T-cell (primary cell): ENCODE results near the gene TEX10. TPM values are rescaled to one million over a fixed set of nuclear protein-coding genes. Genes with fewer than 3 reads are reported as not detected.

ENCODE experiments used
- ATAC-seq, 4 experiments: fragments of 200-7000 bp in 3 of 4; fragments of 150-1000 bp in 1 of 4; cut with Tn5 transposase; replicated peaks in 1 of 4; 1 replicate in 3 of 4; 2 replicates in 1 of 4; pipeline ENCODE4 v1.10.0; 2021; ENCODE audit warnings: moderate library complexity in 3 of 4, mild to moderate bottlenecking in 2 of 4, moderate number of reproducible peaks in 1 of 4
- CTCF ChIA-PET, 2 donors: fragments of 300-600 bp; sonication (Branson Sonifier 250); formaldehyde crosslinking; loops; one replicate each; lab custom pipeline; 2022; ENCODE audit warnings: antibody characterized with exemption in 2 of 2; lab: Charles Lee
- POLR2A ChIA-PET, 2 donors: fragments of 300-600 bp; sonication (Branson Sonifier 250); formaldehyde crosslinking; loops; one replicate each; lab custom pipeline; 2022; ENCODE audit warnings: antibody characterized with exemption in 2 of 2; lab: Charles Lee
- DNase-seq, 35 experiments: peaks; one replicate each; pipeline versions ENCODE4 v3.0.0 to v3.0.0-alpha.2; 2013 to 2023
- H3K27ac ChIP-seq: one replicate; pipeline ENCODE4 v1.5.1; 2013; ENCODE audit warnings: low read length
- H3K27me3 ChIP-seq, 2 experiments: replicated peaks in 1 of 2; 1 replicate in 1 of 2; 2 replicates in 1 of 2; pipeline versions ENCODE4 v1.6.1 to v1.7.0; 2013; ENCODE audit warnings: low read length in 1 of 2, mixed read lengths in 1 of 2; ENCODE audit not compliant: control insufficient read depth in 2 of 2, insufficient read depth in 2 of 2; ENCODE audit errors: extremely low read depth in 1 of 2
- H3K36me3 ChIP-seq, 2 donors: 1 replicate in 1 of 2; 2 replicates in 1 of 2; pipeline versions ENCODE4 v1.6.1 to v1.7.0; 2013; ENCODE audit warnings: low read length in 1 of 2; ENCODE audit not compliant: control insufficient read depth in 2 of 2, insufficient read depth in 1 of 2; ENCODE audit errors: extremely low read depth in 1 of 2
- H3K4me1 ChIP-seq, 2 experiments: 1 replicate in 1 of 2; 2 replicates in 1 of 2; pipeline versions ENCODE4 v1.6.1 to v1.7.0; 2013; ENCODE audit warnings: low read length in 2 of 2, mixed read lengths in 1 of 2; ENCODE audit not compliant: insufficient read depth in 2 of 2, control insufficient read depth in 1 of 2; ENCODE audit errors: extremely low read depth in 1 of 2
- H3K4me3 ChIP-seq, 2 donors: 1 replicate in 1 of 2; 2 replicates in 1 of 2; pipeline versions ENCODE4 v1.5.1 to v1.7.0; 2013; ENCODE audit warnings: mild to moderate bottlenecking in 2 of 2, low read length in 1 of 2, moderate library complexity in 1 of 2; ENCODE audit not compliant: control insufficient read depth in 1 of 2; ENCODE audit errors: extremely low read depth in 1 of 2
- H3K9me3 ChIP-seq: 2 replicates; pipeline ENCODE4 v1.7.0; 2013
- H3K27ac Mint-ChIP-seq, 2 donors: one replicate each; pipeline ENCODE4 v1.8.0; 2020 to 2021; ENCODE audit warnings: mild to moderate bottlenecking in 2 of 2, mixed read lengths in 2 of 2
- H3K27me3 Mint-ChIP-seq, 2 donors: one replicate each; pipeline ENCODE4 v1.8.0; 2021 to 2022; ENCODE audit warnings: mixed read lengths in 2 of 2
- H3K36me3 Mint-ChIP-seq: one replicate; pipeline ENCODE4 v1.8.0; 2021; ENCODE audit warnings: mixed read lengths
- H3K4me1 Mint-ChIP-seq, 3 donors: one replicate each; pipeline ENCODE4 v1.8.0; 2020 to 2022; ENCODE audit warnings: mixed read lengths in 3 of 3, mild to moderate bottlenecking in 1 of 3
- H3K4me3 Mint-ChIP-seq, 3 donors: one replicate each; pipeline ENCODE4 v1.8.0; 2020 to 2022; ENCODE audit warnings: mild to moderate bottlenecking in 3 of 3, mixed read lengths in 3 of 3, moderate library complexity in 3 of 3
- H3K9me3 Mint-ChIP-seq, 3 donors: one replicate each; pipeline ENCODE4 v1.8.0; 2020 to 2022; ENCODE audit warnings: mixed read lengths in 3 of 3
- WGBS: methylation state at CpG from one replicate; pipeline ENCODE4 v1.1.5; 2013; ENCODE audit warnings: missing lambda C conversion rate; ENCODE audit not compliant: insufficient coverage; 5-methylcytosine and 5-hydroxymethylcytosine counted together
- total RNA-seq, 35 experiments: library from RNA in 6 of 35; stranded (reverse) in 6 of 35; fragments of 120-200 nt in 1 of 35; gene quantifications; one replicate each; pipeline versions ENCODE4 v1.2.1 to v1.2.4 and lab custom pipeline; 2013 to 2026

The TEX10 gene
- total RNA-seq, 5 donors from 2014 or later (not counting 1 experiment from before 2014, with no cell fraction given) = 14.7 to 18.9 (median 16.7) TPM

- ATAC-seq = no peak
- Histone ChIP-seq H3K27me3 (no peaks in the 10 kb centered on the region), H3K36me3 (peaks cover 5 to 23% of the 10 kb centered on the region in 2 donors), H3K9me3 (no peaks in the 10 kb centered on the region), H3K27ac (no peak overlapping the region), H3K4me3 (no peak overlapping the region), H3K4me1 (no peaks in the 10 kb centered on the region)
- Mint-ChIP-seq H3K4me1 (no peaks in the 10 kb centered on the region), H3K27me3 (no peaks in the 10 kb centered on the region), H3K36me3 (peaks cover 77% of the 10 kb centered on the region), H3K9me3 (peaks cover 0 to 14% (median 11%) of the 10 kb centered on the region in 3 donors), H3K27ac (no peak overlapping the region), H3K4me3 (no peak overlapping the region)
- WGBS = no CpG with 5 or more reads among the region's 2 CpGs
- ChIA-PET POLR2A (interaction anchor here in 1 of 2 donors (0.6 kb wide), 1 partner anchor 27 kb away, joined by 3 read pairs; no protein-coding TSS in a partner anchor), CTCF (interaction anchor here (0.6 to 0.8 kb wide), 2 partner anchors 44 to 68 kb away, joined by 3 to 5 read pairs; no protein-coding TSS in a partner anchor)
- DNase-seq = no peak
Observed at GRCh38 chr9:100281066-100281465, 71.7 kb downstream of the TEX10 start.

GRCh38 chr9:100277166-100277979 lies 75.4 kb downstream of the TEX10 start:
- ChIA-PET CTCF (interaction anchor here (0.7 to 1.0 kb wide), 3 partner anchors 35 to 267 kb away, joined by 3 to 6 read pairs (median 3); no protein-coding TSS in a partner anchor), POLR2A (interaction anchor here in 1 of 2 donors (0.6 kb wide), 1 partner anchor 240 kb away, joined by 3 read pairs; no protein-coding TSS in a partner anchor)
- Mint-ChIP-seq H3K27me3 (no peaks in the 10 kb centered on the region), H3K4me3 (no peak overlapping the region), H3K9me3 (no peaks in the 10 kb centered on the region), H3K4me1 (no peaks in the 10 kb centered on the region), H3K36me3 (peaks cover 66% of the 10 kb centered on the region), H3K27ac (no peak overlapping the region)
- Histone ChIP-seq H3K4me3 (no peak overlapping the region), H3K9me3 (no peaks in the 10 kb centered on the region), H3K4me1 (no peaks in the 10 kb centered on the region), H3K36me3 (peaks cover 0 to 12% of the 10 kb centered on the region in 2 donors), H3K27me3 (no peaks in the 10 kb centered on the region), H3K27ac (no peak overlapping the region)
- WGBS = no CpG with 5 or more reads among the region's 5 CpGs
- DNase-seq (no peak), ATAC-seq (no peak)

GRCh38 chr9:100269656-100270055 lies 83.1 kb downstream of the TEX10 start:
- peaks cover 38% of the 10 kb centered on the region for H3K36me3 Mint-ChIP-seq

GRCh38 chr9:100268271-100268670 lies 84.5 kb downstream of the TEX10 start:
- no peaks in the 10 kb centered on the region for H3K9me3 Mint-ChIP-seq
- CTCF ChIA-PET = no interaction called here

More at GRCh38 chr9:100269656-100270055, 83.1 kb downstream of the TEX10 start:
- H3K9me3 Mint-ChIP-seq = no peaks in the 10 kb centered on the region
- no peak for DNase-seq
- Histone ChIP-seq H3K9me3 (no peaks in the 10 kb centered on the region), H3K27me3 (no peaks in the 10 kb centered on the region), H3K4me1 (no peaks in the 10 kb centered on the region), H3K27ac (no peak overlapping the region), H3K36me3 (peaks cover 0 to 20% of the 10 kb centered on the region in 2 donors), H3K4me3 (no peak overlapping the region)
- no peak overlapping the region for H3K4me3 Mint-ChIP-seq
- no peak overlapping the region for H3K27ac Mint-ChIP-seq
- H3K4me1 Mint-ChIP-seq = no peaks in the 10 kb centered on the region
- no peak for ATAC-seq
- H3K27me3 Mint-ChIP-seq = no peaks in the 10 kb centered on the region
- WGBS = no CpG with 5 or more reads among the region's 1 CpG
- CTCF ChIA-PET = no interaction called here
- POLR2A ChIA-PET = no interaction called here

GRCh38 chr9:100267211-100267610 lies 85.5 kb downstream of the TEX10 start:
- Mint-ChIP-seq H3K9me3 (no peaks in the 10 kb centered on the region), H3K4me1 (no peaks in the 10 kb centered on the region), H3K27ac (no peak overlapping the region), H3K27me3 (no peaks in the 10 kb centered on the region), H3K36me3 (peaks cover 38% of the 10 kb centered on the region), H3K4me3 (no peak overlapping the region)
- DNase-seq = no peak
- Histone ChIP-seq H3K9me3 (no peaks in the 10 kb centered on the region), H3K4me1 (no peaks in the 10 kb centered on the region), H3K27me3 (no peaks in the 10 kb centered on the region), H3K36me3 (peaks cover 0 to 18% of the 10 kb centered on the region in 2 donors), H3K4me3 (no peak overlapping the region), H3K27ac (no peak overlapping the region)
- ChIA-PET POLR2A (no interaction called here), CTCF (no interaction called here)
- WGBS = 100% methylated on average over 1 of the region's 3 CpGs
- ATAC-seq = no peak

More at GRCh38 chr9:100268271-100268670, 84.5 kb downstream of the TEX10 start:
- Histone ChIP-seq H3K36me3 (peaks cover 0 to 19% of the 10 kb centered on the region in 2 donors), H3K27me3 (no peaks in the 10 kb centered on the region), H3K9me3 (no peaks in the 10 kb centered on the region), H3K27ac (no peak overlapping the region), H3K4me1 (no peaks in the 10 kb centered on the region), H3K4me3 (no peak overlapping the region)
- peaks cover 42% of the 10 kb centered on the region for H3K36me3 Mint-ChIP-seq
- WGBS = 94% methylated on average over 2 of the region's 4 CpGs
- no peaks in the 10 kb centered on the region for H3K4me1 Mint-ChIP-seq
- no peaks in the 10 kb centered on the region for H3K27me3 Mint-ChIP-seq
- ATAC-seq (no peak), DNase-seq (no peak)
- no peak overlapping the region for H3K4me3 Mint-ChIP-seq
- POLR2A ChIA-PET = no interaction called here
- H3K27ac Mint-ChIP-seq = no peak overlapping the region
